ENCODE results near the gene CTSD. TPM values are rescaled to one million over a fixed set of nuclear protein-coding genes. Genes with fewer than 3 reads are reported as not detected.

CTSD gene
- total RNA-seq, 2 experiments from 2014 or later: 104 TPM

DNA sequence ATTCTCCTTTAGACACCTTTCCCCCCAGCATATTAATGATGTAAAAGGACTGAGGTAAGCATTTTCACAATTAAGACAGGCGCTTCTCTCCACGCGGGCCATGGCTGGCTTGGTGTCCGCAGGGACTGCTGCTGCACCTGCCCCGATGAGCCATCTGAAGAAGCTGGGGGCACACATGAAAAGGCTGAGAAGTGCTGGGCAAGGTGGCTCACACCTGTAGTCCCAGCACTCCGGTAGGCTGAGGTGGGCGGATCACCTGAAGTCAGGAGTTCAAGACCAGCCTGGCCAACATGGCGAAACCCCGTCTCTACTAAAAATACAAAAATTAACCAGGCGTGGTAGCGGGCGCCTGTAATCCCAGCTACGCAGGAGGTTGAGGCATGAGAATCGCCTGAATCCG lies 45.4 kb downstream of the CTSD start:
- POLR2A ChIA-PET: interaction anchor here (0.6 kb wide), 1 partner anchor 90 kb away, joined by 6 read pairs; no protein-coding TSS in a partner anchor

DNA sequence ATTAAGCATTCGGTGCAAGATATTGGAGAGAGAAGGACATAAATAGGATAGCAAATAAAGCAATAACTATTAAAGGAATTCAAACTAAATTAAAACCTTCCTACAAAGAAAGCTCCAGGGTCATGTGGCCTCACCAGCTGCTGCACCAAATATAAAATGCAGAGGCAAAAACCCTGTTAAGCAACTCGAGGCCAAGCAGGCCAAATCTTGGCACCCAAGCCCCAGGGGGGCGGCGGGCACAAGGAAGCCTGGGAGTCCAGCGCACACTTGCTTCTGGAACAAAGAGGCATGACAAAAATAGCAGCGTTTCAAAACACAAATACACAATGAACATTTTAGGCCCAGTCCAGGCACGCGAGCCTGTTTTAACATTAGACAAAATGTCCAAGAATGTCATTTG lies 46.0 kb downstream of the CTSD start:
- ChIA-PET POLR2A (interaction anchor here (0.6 kb wide), 1 partner anchor 91 kb away, joined by 6 read pairs; no protein-coding TSS in a partner anchor), CTCF (interaction anchor here (1.8 to 1.9 kb wide), 2 partner anchors 24 to 65 kb away, joined by 5 to 9 read pairs; no protein-coding TSS in a partner anchor)

More for the DNA sequence above, 45.4 kb downstream of the CTSD start:
- CTCF ChIA-PET: interaction anchor here (1.8 to 1.9 kb wide), 2 partner anchors 25 to 66 kb away, joined by 5 to 9 read pairs; no protein-coding TSS in a partner anchor

DNA sequence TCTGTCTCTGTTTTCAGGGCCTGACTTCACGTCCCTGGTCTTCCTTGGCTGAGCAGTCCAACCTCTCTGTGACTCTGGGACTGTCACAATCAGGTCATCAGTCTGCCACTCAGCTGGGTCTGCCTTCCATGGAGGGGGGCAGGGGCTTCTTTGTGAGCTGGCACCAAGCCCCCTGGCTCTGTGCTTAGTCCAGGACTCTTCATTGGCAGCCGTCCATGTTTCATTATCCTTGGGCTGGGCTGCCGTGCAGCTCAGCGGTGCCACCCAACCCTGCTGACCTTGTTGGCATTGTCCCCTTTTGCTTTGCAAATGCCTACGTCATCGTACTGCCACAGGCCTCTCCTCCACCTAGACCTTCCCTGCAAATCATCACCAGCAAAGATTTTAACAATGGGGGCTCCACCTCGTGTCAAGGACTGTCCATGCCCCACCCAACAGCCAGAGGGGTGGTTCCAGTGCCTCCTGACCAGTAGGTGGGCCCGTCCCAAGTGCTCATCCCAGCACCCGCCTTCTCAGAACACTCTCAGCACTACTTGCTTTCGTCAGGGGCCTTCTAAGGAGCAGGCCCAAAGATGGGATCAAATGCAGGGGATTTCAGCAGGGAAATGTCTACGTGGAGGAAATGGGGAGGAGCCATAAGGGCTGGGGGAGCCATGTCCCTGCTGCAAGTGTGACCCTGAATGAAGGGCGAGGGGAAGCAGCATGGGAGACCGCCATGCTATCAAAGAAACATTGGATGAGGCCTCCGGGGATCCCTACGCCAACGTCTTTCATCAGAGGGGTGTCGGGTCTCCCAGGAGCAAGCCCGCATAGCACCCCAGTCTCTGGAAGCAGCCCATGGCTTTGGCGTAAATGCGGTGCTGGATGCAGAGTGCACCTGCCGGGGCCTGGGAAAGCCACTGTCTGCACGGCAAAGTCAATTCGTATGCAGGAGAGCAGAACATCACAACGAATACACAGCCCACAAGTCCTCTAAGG lies 48.5 kb downstream of the CTSD start:
- ChIA-PET CTCF (interaction anchor here (0.6 kb wide), 1 partner anchor 118 kb away, joined by 3 read pairs; no protein-coding TSS in a partner anchor), POLR2A (no interaction called here)

DNA sequence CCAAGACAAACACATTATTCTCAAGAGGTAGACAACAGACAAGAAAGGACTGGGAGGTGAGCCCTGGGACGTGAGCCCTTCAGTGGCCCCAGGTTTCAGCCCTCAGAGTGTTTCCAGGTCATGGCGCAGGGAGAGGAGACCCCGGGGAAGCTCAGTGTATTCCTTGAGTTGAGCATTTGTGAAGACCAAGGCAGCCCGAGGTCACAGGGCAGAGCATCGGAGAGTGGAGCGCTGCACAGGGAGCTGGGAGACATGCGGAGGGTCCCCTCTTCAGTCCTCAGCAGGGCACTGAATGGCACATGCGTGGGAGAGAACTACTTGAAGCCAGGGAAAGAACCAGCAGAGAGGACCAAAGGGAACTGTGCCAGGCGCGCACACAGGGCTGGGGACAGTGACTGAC lies 55.0 kb downstream of the CTSD start:
- ChIA-PET CTCF (interaction anchor here (1.9 to 8.0 kb wide), 2 partner anchors 15 to 124 kb away, joined by 10 to 46 read pairs; no protein-coding TSS in a partner anchor), POLR2A (no interaction called here)

DNA sequence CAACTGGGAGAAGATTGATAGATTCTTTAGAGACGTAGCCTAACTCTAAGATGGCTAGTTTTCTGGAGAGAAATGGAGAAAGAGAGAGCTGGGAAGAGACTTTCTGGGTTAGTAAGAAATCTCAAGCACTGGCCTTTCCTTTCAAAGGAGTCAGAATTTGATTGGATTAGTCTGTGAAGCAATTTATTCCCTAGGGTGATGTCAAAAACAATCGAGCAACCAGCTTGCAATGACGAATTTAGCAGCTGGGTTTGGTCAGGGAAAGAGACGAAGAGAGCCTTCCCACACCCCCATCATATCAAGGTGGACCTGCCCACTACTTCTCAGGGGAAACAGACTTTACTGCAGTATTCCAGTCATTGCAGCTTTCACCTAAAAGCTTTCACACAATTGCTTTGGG lies 56.0 kb downstream of the CTSD start:
- POLR2A ChIA-PET: no interaction called here
- CTCF ChIA-PET: interaction anchor here (1.9 to 8.0 kb wide), 2 partner anchors 14 to 125 kb away, joined by 10 to 46 read pairs; no protein-coding TSS in a partner anchor

DNA sequence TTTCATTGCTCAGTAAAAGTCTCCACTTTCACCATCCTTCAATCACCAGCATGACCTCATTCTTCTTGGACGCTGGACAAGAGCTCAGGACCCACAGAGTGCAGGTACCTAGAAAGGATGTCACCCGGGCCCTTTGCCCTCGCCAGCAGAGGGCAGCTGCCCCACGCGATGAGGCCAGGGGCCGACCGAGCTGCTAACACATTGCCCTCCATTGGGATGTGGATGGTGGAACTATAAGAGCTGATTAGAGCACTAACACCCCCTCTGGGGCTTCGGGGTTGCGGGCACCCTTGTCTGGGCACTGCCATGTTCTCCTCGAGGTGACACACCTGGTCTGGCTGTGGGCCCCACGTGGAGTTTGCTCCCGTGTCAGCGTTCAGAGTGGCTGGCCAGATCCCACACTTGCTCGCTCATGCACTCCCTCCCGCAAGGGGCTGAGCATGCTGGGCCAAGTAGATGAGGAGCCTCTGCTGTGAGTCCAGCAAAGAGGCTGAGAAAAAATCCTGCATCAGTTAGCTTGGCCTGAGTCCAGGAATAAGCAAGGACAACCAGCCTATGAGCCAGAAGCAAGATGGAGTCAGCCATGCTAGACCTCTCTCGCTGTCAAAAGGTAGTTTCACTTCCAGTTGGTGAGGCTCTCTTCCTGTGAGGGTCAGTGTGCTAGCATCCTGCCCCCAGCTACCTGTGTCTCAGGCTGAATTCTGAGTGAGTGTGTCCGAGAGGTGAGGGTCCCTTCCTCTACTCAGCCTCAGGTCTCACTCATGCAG lies 56.9 kb downstream of the CTSD start:
- CTCF ChIA-PET: interaction anchor here (1.1 to 8.0 kb wide), 5 partner anchors 13 to 127 kb away, joined by 3 to 46 read pairs (median 7); partner anchors contain the start of gene SYT8
- POLR2A ChIA-PET: no interaction called here

DNA sequence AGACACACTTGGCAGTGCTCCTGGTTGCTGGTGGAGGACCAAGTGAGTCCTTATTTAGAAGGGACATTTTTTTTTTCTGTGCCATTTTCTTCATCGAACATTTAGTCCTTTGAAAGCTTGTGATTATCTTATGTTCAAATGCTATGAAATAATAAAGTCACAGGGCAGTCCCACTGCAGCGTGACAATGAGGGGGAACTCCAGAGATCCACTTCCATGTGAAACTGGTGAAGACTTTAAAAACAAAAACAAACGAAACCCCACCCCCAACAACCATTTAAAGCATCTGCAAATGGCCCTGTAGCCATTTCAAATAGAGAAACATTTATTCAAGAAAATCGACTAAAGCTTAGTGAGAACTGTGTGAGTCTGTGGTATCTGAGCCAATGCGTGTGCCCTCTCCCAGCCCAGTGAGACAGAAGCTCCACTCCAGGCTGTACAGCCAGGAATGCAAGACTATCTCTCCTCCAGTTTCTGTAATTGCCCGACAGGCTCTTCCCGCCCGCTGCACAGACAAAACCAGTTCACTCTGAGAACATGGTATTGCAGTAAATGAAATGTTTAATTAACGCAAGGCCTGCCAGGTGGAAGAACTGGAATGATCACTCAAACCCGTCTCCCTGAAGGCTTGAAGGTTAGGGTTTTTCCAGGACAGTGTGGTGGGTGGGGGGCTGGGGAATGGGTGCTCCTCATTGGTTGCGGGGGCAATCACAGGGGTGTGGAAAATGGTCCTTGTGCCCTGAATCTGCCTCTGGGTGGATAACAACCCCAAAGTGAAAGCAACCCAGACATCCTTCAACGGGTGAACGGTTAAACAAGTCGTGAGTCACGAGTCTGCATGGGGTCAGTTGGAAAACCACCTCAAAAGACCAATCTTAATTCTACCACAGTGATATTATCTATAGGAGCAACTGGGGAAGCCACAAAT lies 58.3 kb downstream of the CTSD start:
- ChIA-PET CTCF (interaction anchor here (0.7 to 8.0 kb wide), 5 partner anchors 12 to 129 kb away, joined by 3 to 46 read pairs (median 5); partner anchors contain the start of gene SYT8), POLR2A (no interaction called here)

DNA sequence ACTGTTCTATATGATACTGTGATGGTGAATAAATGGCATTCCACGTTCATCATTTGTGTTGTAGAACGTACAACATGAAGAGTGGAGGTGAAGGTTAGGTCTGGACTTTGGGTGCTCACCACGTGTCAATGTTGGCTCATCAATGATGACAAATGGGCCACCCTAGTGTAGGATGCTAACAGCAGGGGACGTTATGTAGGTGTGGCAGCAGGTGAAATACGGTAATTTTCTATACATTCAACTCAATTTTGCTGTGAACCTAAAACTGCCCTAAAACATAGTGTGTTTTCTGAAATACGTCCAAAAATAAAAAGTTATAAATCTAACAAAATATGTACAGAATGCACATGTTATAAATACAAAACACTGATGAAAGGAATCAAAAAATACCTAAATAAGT lies 60.6 kb downstream of the CTSD start:
- CTCF ChIA-PET: interaction anchor here (8.0 kb wide), 1 partner anchor 10 kb away, joined by 46 read pairs; no protein-coding TSS in a partner anchor
- POLR2A ChIA-PET: no interaction called here

Other genes with a start within 250 kb of the CTSD start
- 1 to 10 TPM; 1.7 to 2.0 TPM for gene DUSP8, start 191.7 kb downstream of the CTSD start, total RNA-seq
- gene KRTAP5-1, start 178.6 kb downstream of the CTSD start, total RNA-seq: not detected
- gene KRTAP5-2, start 165.6 kb downstream of the CTSD start, total RNA-seq: not detected
- gene KRTAP5-3, start 155.5 kb downstream of the CTSD start, total RNA-seq: not detected
- not detected for gene KRTAP5-4, start 141.8 kb downstream of the CTSD start, total RNA-seq
- gene KRTAP5-5, start 134.2 kb downstream of the CTSD start, total RNA-seq: not detected
- gene KRTAP5-6, start 66.7 kb downstream of the CTSD start, total RNA-seq: not detected
- 1 to 10 TPM in 1 of 2 experiments, under 1 TPM in 1; 0.61 to 1.2 TPM for gene IFITM10, start 13.3 kb downstream of the CTSD start, total RNA-seq
- not detected for gene SYT8, start 71.1 kb upstream of the CTSD start, total RNA-seq
- under 1 TPM; 0.55 to 0.57 TPM for gene TNNI2, start 75.1 kb upstream of the CTSD start, total RNA-seq
- 100 to 1,000 TPM; 254 TPM for gene LSP1, start 89.2 kb upstream of the CTSD start, total RNA-seq
- gene PRR33, start 128.0 kb upstream of the CTSD start, total RNA-seq: under 1 TPM; 0.08 to 0.11 TPM
- under 1 TPM in 1 of 2 experiments, not detected in 1; 0.42 TPM for gene TNNT3, start 155.8 kb upstream of the CTSD start, total RNA-seq
- gene MRPL23, start 183.4 kb upstream of the CTSD start, total RNA-seq: 100 to 1,000 TPM; 138 to 142 TPM
- gene H19, start 233.9 kb upstream of the CTSD start, total RNA-seq: not detected